Activated CD4-positive, alpha-beta T cell treated with anti-CD3 and anti-CD28 coated beads, Interleukin-2, amount 50 U/mL, for 1 hour (primary cell): ENCODE results near the gene FAM151B.
"Not testable (repeated sequence)": the region's sequence is repeated elsewhere in the genome, so short reads cannot be mapped to it uniquely, and the experiment has no call there.

ENCODE experiments used
- DNase-seq: peaks from one replicate; pipeline ENCODE4 v3.0.0-alpha.2; 2020

Gene FAM151B

DNA sequence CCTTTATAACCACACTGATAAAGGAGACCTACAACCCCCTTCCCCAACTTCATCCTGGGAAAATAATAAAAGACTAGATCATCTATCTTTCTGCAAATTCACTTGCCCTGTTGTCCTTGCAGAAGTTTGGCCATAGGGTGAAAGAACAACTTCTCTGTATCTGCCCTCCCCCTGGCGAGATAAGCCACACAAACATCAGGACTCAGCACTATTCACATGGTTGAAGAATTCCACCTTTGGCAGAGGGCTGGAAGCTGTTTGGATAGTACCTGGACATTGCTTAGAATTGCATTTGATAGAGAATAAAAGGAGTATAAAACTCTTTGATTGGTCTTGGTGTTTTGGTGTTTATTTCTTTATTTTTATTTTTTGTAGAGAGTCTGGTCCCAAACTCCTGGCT lies 16.9 kb downstream of the FAM151B start:
- DNase-seq: no peak

DNA sequence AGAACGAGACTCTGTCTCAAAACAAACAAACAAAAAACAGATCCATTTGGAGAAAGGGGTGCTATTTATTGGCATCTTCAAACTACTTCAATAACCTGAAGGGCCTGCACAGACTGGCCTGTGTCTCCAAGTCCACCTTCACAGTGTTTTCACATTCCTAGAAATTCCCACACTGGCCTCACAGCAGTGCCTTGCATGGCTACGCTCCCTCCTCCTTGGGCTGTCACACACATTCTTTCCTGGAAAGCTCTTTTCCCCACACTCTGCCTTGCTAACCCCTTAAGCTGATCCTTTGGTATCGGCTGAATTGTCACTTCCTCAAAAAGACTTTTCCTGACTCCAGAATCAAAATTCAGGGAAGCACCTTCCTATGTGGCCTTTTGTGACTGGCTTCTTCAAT lies 19.8 kb downstream of the FAM151B start:
- no peak for DNase-seq

DNA sequence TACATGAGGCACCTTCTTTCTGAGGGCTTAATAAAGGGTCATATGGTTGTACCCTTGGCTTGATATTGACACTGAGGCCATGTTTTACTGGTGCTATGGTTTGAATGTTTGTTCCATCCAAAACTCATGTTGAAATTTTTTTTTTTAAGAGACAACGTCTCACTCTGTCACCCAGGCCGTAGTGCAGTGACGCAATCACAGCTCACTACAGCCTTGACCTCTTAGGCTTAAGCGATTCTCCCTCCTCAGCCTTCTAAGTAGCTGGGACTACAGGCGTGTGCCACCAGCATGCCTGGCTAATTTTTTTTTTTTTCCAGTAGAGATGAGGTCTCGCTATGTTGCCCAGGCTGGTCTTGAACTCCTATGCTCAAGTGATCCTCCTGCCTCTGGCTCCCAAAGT lies 20.9 kb downstream of the FAM151B start:
- no peak for DNase-seq

DNA sequence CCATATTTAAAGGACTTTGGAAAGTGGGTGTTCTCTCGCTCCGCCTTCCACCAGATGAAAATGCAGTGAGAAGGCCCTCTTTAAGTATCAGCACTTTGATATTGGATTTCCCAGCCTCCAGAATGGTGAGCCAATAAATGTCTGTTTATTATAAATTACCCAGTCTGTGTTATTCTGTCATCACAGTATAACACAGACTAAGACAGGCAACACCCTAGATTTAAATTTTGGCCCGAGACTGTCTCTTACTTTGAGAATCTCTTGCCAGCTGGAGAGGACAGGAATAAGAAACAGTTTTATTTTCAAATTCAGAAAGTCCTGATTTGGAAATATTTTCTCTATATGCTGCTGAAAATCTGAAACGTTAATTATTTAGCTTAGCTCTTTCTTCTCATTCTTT lies 21.5 kb downstream of the FAM151B start:
- no peak for DNase-seq

DNA sequence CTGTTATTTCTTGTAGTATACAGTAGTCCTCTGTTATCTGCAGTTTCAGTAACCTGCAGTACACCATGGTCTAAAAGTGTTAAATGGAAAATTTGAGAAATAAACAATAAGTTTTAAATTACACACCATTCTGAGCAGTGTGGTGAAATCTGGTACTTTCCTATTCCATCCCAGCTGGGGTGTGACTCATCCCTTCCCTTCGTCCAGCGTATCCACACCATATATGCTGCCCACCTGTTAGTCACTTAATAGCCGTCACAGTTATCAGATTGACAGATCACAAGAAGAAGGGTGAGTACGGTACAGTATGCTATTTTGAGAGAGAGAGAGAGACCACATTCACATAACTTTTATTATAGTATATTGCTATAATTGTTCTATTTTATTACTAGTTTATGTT lies 28.9 kb downstream of the FAM151B start:
- DNase-seq: no peak

- DNase-seq: no peak
These were observed 52.8 kb downstream of the FAM151B start for GRCh38 chr5:80540691-80541090.

DNA sequence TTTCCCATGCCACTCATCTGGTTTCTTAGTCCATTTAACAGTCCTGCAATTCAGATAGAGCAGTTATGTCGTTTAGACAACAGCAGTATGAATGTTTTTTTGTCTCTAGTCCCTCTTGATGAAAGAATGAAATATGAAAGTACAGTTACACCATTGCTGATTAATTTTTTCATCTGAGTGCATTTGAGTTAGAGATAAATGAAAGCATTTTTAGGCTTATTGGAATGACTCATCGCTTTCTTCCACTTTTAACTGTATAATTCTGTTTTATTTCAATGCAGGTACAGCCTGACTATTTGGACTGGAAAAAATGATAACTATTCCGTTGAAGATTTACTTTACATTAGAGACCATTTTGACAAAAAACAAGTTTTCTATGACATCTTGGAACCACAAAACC lies 53.5 kb downstream of the FAM151B start:
- no peak for DNase-seq

DNA sequence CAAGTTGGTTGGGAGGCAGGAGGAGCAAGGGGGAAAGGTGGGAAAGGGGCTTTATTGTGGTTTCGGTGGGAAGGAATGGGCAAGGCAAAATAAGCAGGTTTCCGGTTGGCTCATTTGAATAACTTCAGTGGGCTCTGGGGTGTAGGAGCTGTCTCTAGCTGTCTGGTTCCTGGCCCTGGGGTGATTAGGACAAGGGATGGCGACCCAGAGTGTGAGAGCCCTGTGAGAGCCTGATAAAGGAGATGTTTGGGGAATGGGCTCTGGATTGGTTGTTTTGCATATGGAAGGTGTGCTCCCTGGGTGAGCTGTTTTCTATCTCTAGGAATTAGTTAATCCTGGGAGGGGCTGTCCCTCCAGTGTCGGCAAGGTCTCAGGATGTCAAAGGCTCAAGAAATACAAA lies 66.7 kb downstream of the FAM151B start:
- no peak for DNase-seq

DNA sequence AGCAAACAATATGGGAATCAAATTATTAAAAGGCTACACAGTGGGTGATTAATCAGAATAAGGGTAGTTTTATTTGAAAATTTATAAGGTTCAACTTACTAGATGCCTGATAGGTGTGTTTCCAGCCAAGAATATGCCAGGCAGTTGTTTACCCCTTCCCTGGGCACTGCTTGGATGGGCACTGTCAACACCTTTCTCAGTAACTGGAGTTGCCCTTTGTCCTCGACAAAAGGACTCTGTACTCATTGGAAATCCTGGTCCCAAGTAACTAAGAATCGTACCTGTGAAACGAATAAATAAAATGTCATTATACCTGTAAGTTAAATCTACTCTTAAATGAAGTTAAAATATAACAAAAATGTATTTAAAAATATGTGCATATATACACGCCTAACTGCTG lies 67.2 kb downstream of the FAM151B start:
- DNase-seq: no peak

DNA sequence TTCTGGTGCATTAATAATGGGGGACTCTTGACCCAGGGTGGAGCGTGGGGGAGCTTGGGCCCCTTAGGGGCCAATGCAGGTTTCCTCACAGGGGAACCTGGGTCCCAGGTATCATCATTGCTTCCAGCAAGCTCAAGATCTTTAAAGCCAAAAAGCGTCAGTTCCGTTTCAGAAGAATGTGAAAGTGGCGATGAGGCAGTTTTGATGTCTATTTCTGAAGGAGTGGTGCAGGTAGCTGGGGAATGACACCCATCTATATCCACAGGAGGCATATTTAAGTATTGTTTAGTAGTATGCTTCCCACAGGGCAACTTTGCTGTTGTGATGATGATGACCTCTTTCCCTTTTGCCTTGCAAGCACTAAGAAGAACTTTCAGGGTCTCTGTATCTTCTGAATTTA lies 71.3 kb downstream of the FAM151B start:
- DNase-seq: no peak

- no peak for DNase-seq
These were observed 77.4 kb downstream of the FAM151B start for GRCh38 chr5:80565330-80565729.

DNA sequence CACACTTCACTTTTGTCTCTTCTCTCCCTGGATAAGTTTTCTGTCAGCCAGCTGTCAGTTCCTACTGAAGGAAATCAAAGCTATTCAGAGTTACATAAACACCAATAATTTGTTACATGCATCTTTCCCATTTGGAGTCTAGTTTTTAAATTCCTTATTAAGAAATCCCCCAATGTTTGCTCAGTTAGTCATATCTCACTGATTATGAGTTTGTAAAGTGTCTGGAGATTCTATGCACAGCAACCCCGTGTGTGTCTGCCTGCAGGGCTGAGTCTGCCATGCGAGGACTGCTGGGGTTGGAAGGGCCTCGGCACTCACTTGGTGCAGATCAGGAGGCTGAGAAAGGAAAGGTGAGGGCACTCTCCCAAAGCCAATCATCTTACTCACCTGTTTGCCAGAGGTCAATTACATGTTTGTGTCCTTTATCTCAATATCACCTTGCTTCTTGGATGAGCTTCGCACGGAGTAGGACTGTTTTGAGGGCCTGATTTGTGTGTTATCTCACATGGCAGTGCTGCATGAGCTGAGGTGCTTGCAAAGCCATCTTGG lies 78.9 kb downstream of the FAM151B start:
- no peak for DNase-seq

DNA sequence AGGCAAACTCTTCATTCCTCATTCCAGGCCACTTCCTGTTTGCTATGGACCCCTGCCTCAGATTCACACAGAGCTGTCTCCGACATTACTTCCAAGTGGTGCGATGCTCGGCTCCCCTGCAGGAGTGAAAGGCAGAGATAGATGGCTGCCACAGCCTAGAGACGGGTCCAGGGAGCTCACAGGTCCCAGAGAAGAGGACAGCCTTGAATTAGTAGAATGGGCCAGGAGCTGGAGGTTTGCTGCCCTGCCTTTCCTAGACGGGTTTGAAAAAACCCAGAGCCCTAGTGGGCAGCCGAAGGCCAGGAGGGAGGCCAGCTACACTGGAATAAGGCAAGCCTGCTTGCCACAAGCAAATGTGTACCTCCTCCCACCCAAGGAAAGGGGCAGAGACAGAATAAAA lies 80.4 kb downstream of the FAM151B start:
- DNase-seq: no peak

- DNase-seq: no peak
These were observed 81.4 kb downstream of the FAM151B start for GRCh38 chr5:80569086-80569960.

- no peak for DNase-seq
These were observed 82.3 kb downstream of the FAM151B start, which contains the start of gene ANKRD34B for GRCh38 chr5:80569961-80570786. ANKRD34B (minus strand) TSS chr5:80570280; CDS start chr5:80560019, 10,261 bp downstream.

GRCh38 chr5:80573062-80573461 lies 85.2 kb downstream of the FAM151B start:
- DNase-seq: no peak

DNA sequence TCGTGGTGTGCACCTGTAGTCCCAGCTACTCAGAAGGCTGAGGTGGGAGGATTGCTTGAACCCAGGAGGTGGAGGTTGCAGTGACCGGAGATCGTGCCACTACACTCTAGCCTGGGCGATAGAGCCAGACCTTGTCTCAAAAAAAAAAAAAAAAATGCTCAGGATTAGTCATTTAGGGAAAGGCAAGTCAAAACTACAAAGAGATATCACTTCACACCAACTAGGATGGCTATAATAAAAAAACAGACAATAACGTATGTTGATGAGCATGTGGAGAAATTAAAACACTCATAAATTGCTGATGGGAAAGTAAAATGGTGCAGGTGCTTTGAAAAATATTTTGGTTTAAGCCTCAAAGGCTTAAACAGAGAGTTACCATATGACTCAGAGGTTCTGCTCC lies 88.5 kb downstream of the FAM151B start:
- DNase-seq: no peak

DNA sequence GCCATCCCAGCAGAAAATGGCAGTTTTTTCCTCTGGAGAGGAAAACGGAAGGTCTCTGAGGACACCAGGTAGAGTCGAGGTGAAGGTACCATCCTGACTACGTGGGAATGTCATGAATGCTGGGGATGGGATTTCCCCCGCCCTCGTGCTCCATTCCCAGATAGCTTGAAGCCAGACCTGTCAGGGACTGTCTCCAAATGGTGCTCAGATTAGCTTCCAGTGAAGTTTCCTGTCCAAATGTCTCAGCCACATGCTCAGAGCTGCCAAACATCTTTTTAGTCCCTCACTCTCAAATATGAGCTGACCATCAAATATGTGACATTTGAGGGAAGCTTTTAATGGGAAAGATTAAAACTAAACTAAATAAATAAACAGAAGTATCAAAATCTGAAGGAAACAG lies 89.8 kb downstream of the FAM151B start:
- DNase-seq: no peak

- DNase-seq: no peak
These were observed 91.2 kb downstream of the FAM151B start for GRCh38 chr5:80579050-80579449.

DNA sequence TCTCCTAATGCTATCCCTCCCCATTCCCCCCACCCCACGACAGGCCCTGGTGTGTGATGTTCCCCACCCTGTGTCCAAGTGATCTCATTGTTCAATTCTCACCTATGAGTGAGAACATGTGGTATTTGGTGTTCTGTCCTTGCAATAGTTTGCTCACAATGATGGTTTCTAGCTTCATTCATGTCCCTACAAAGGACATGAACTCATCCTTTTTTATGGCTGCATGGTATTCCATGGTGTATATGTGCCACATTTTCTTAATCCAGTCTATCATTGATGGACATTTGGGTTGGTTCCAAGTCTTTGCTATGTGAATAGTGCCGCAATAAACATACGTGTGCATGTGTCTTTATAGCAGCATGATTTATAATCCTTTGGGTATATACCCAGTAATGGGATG lies 92.4 kb downstream of the FAM151B start:
- DNase-seq: not testable (repeated sequence)

GRCh38 chr5:80584770-80585169 lies 96.9 kb downstream of the FAM151B start:
- no peak for DNase-seq

- no peak for DNase-seq
These were observed 101.1 kb downstream of the FAM151B start for GRCh38 chr5:80588858-80589540.

- no peak for DNase-seq
These were observed 102.9 kb downstream of the FAM151B start for GRCh38 chr5:80590766-80591165.
